NOMO-1 treated with dmso at 0.1 percent for 144 hours (cell line): ENCODE results near the gene PIP5K1A.
"Not testable (repeated sequence)": the region's sequence is repeated elsewhere in the genome, so short reads cannot be mapped to it uniquely, and the experiment has no call there.

Experiments used
- DNase-seq: peaks from one replicate; lab custom pipeline; 2025; ENCODE audit not compliant: unreplicated experiment; lab: John Stamatoyannopoulos, UW

Gene PIP5K1A

GRCh38 chr1:151192047-151192446, 6.3 kb upstream of the PIP5K1A start:
- no peak for DNase-seq

GRCh38 chr1:151193304-151193703, 5.0 kb upstream of the PIP5K1A start:
- DNase-seq, result no peak

GRCh38 chr1:151193856-151194255, 4.5 kb upstream of the PIP5K1A start:
- no peak for DNase-seq

- not testable (repeated sequence) for DNase-seq
Measured at GRCh38 chr1:151194894-151195594, 3.3 kb upstream of the PIP5K1A start.

GRCh38 chr1:151196292-151196800, 2.0 kb upstream of the PIP5K1A start:
- DNase-seq, result peak; percentile 77

GRCh38 chr1:151197863-151198253, 494 bp upstream of the PIP5K1A start:
- no peak for DNase-seq

- no peak for DNase-seq
Measured at GRCh38 chr1:151199873-151200581, 1.7 kb downstream of the PIP5K1A start.

GRCh38 chr1:151205381-151205965, 7.1 kb downstream of the PIP5K1A start:
- not testable (repeated sequence) for DNase-seq

- no peak for DNase-seq
Measured at GRCh38 chr1:151210830-151211229, 12.5 kb downstream of the PIP5K1A start.

GRCh38 chr1:151211972-151212705, 13.8 kb downstream of the PIP5K1A start:
- no peak for DNase-seq

GRCh38 chr1:151213560-151213959, 15.2 kb downstream of the PIP5K1A start:
- DNase-seq, result no peak

- DNase-seq, result no peak
Measured at GRCh38 chr1:151221616-151222015, 23.3 kb downstream of the PIP5K1A start.

GRCh38 chr1:151222130-151222529, 23.8 kb downstream of the PIP5K1A start:
- DNase-seq, result no peak

- DNase-seq, result no peak
Measured at GRCh38 chr1:151235235-151235634, 36.9 kb downstream of the PIP5K1A start.

- DNase-seq, result peak; percentile 13
Measured at GRCh38 chr1:151237678-151238466, 39.5 kb downstream of the PIP5K1A start.

- DNase-seq, result no peak
Measured at GRCh38 chr1:151238467-151238739, 40.1 kb downstream of the PIP5K1A start.

- no peak for DNase-seq
Measured at GRCh38 chr1:151242442-151242841, 44.1 kb downstream of the PIP5K1A start.

- no peak for DNase-seq
Measured at GRCh38 chr1:151243683-151244216, 45.4 kb downstream of the PIP5K1A start.

- DNase-seq, result no peak
Measured at GRCh38 chr1:151246786-151247185, 48.4 kb downstream of the PIP5K1A start.

GRCh38 chr1:151251656-151252470, 53.5 kb downstream of the PIP5K1A start:
- DNase-seq, result peak; percentile 71
